Endothelial cell of umbilical vein (primary cell): ENCODE measurements around the gene LRP1B.

Experiments
- EZH2 ChIP-seq: IDR thresholded peaks from 2 replicates; pipeline ENCODE4 v1.6.1; 2012; ENCODE audit warnings: borderline replicate concordance, low read depth, mild to moderate bottlenecking, moderate library complexity, low read length, inconsistent platforms; ENCODE audit not compliant: severe bottlenecking
- POLR2A ChIP-seq: IDR thresholded peaks from 2 replicates; pipeline ENCODE4 v1.6.1; 2012; ENCODE audit warnings: low read depth, mild to moderate bottlenecking, control low read depth, low read length
- POLR2AphosphoS5 ChIP-seq: IDR thresholded peaks from 2 replicates; pipeline ENCODE4 v1.6.1; 2012; ENCODE audit warnings: low read depth, mild to moderate bottlenecking, control low read depth, low read length, moderate library complexity; ENCODE audit not compliant: insufficient read depth
- TF ChIP-seq, protein P1 (sequence below), 2 donors: IDR thresholded peaks; 1 replicate in 1 of 2; 2 replicates in 1 of 2; pipeline ENCODE4 v1.5.1; 2011; ENCODE audit warnings: low read length in 2 of 2, mild to moderate bottlenecking in 2 of 2, moderate library complexity in 2 of 2, control low read depth in 1 of 2, inconsistent platforms in 1 of 2, low read depth in 1 of 2; ENCODE audit not compliant: insufficient read depth in 1 of 2; ENCODE audit errors: extremely low read depth in 1 of 2

- TF ChIP-seq POLR2A (no peak), POLR2AphosphoS5 (no peak), EZH2 (no peak)
- TF ChIP-seq, protein P1, sequence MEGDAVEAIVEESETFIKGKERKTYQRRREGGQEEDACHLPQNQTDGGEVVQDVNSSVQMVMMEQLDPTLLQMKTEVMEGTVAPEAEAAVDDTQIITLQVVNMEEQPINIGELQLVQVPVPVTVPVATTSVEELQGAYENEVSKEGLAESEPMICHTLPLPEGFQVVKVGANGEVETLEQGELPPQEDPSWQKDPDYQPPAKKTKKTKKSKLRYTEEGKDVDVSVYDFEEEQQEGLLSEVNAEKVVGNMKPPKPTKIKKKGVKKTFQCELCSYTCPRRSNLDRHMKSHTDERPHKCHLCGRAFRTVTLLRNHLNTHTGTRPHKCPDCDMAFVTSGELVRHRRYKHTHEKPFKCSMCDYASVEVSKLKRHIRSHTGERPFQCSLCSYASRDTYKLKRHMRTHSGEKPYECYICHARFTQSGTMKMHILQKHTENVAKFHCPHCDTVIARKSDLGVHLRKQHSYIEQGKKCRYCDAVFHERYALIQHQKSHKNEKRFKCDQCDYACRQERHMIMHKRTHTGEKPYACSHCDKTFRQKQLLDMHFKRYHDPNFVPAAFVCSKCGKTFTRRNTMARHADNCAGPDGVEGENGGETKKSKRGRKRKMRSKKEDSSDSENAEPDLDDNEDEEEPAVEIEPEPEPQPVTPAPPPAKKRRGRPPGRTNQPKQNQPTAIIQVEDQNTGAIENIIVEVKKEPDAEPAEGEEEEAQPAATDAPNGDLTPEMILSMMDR (IDR thresholded peaks at IDR 0.05; ENCODE audit: extremely low read depth in 1 of 2, insufficient read depth in 1 of 2, low read depth in 1 of 2, low read length in 2 of 2), result no peak
Measured at GRCh38 chr2:141020346-141020745, 1110.5 kb downstream of the LRP1B start.
